ENCODE measurements around the gene RPS27. TPM values are rescaled to one million over a fixed set of nuclear protein-coding genes. Genes with fewer than 3 reads are reported as not detected.

The RPS27 gene
- total and polyA plus RNA-seq, 2 of the 13 experiments (the other 11 are each of a cell fraction or from before 2014, with no cell fraction given) = 3,737 to 9,964 TPM

DNA sequence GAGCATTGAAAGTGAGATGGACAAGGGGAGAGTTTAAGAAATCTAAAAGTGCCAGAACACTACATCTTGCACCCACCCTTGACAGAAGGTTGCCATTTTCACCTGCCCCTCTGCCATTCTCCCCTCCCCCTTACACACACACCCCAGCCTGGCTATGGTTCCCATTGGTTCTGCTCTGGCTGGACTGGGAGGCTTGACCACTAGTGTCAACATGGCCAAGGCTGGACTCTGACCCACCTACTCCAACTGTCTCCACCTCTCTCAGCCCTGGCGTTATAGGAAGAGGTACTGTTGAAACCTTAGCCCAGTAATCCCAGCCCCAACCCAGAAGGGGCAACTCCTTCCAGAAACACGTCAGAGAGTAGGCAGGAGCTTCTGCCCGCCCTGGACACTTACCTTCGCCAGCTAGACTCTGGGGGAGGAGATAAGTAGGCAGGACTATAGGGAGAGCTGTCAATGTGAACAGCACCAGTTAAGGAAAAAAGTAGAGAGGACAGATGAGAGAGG lies 36.6 kb upstream of the RPS27 start (continued):
- TF ChIP-seq, protein P1, sequence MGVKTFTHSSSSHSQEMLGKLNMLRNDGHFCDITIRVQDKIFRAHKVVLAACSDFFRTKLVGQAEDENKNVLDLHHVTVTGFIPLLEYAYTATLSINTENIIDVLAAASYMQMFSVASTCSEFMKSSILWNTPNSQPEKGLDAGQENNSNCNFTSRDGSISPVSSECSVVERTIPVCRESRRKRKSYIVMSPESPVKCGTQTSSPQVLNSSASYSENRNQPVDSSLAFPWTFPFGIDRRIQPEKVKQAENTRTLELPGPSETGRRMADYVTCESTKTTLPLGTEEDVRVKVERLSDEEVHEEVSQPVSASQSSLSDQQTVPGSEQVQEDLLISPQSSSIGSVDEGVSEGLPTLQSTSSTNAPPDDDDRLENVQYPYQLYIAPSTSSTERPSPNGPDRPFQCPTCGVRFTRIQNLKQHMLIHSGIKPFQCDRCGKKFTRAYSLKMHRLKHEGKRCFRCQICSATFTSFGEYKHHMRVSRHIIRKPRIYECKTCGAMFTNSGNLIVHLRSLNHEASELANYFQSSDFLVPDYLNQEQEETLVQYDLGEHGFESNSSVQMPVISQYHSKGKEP (CRISPR knock-in tag; IDR thresholded peaks at IDR 0.05) = no peak
- TF ChIP-seq NCOR1 (IDR thresholded peaks at IDR 0.05; ENCODE audit: borderline replicate concordance, low read length) (peak; percentile 61; the same call in 1 of the 2 replicates), KAT2B (IDR thresholded peaks at IDR 0.05; ENCODE audit: borderline replicate concordance, low read depth, low read length) (no peak), FOXO1 (CRISPR knock-in tag; IDR thresholded peaks at IDR 0.05) (peak; percentile 64), HOXA3 (CRISPR knock-in tag; IDR thresholded peaks at IDR 0.05) (peak; percentile 38; the same call in 1 of the 2 replicates), REXO4 (CRISPR knock-in tag; IDR thresholded peaks at IDR 0.05; ENCODE audit: borderline replicate concordance) (no peak), FOSL2 (CRISPR knock-in tag; IDR thresholded peaks at IDR 0.05) (peak; percentile 43), ZNF33A (CRISPR knock-in tag; IDR thresholded peaks at IDR 0.05; ENCODE audit: borderline replicate concordance) (no peak), ZNF446 (CRISPR knock-in tag; IDR thresholded peaks at IDR 0.05) (no peak), TEAD3 (CRISPR knock-in tag; optimal IDR thresholded peaks at IDR 0.05; ENCODE audit: borderline replicate concordance) (peak; percentile 74), ZNF275 (CRISPR knock-in tag; IDR thresholded peaks at IDR 0.05; ENCODE audit: borderline replicate concordance) (no peak), ZNF598 (CRISPR knock-in tag; IDR thresholded peaks at IDR 0.05; ENCODE audit: borderline replicate concordance) (no peak), SOX5 (CRISPR knock-in tag; IDR thresholded peaks at IDR 0.05; ENCODE audit: borderline replicate concordance) (peak; percentile 54), SKI (IDR thresholded peaks at IDR 0.05; ENCODE audit: partially characterized antibody) (peak; percentile 38), SMARCC2 (IDR thresholded peaks at IDR 0.05) (no peak), GABPB1 (CRISPR knock-in tag; IDR thresholded peaks at IDR 0.05) (0 out of 2 replicates have a peak, but pooled peaks have one; percentile 19), ZNF264 (CRISPR knock-in tag; IDR thresholded peaks at IDR 0.05) (no peak), ZNF782 (CRISPR knock-in tag; IDR thresholded peaks at IDR 0.05; ENCODE audit: borderline replicate concordance) (no peak)
- TF ChIP-seq, protein P2, sequence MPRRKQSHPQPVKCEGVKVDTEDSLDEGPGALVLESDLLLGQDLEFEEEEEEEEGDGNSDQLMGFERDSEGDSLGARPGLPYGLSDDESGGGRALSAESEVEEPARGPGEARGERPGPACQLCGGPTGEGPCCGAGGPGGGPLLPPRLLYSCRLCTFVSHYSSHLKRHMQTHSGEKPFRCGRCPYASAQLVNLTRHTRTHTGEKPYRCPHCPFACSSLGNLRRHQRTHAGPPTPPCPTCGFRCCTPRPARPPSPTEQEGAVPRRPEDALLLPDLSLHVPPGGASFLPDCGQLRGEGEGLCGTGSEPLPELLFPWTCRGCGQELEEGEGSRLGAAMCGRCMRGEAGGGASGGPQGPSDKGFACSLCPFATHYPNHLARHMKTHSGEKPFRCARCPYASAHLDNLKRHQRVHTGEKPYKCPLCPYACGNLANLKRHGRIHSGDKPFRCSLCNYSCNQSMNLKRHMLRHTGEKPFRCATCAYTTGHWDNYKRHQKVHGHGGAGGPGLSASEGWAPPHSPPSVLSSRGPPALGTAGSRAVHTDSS (CRISPR knock-in tag; conservative IDR thresholded peaks at IDR 0.05) = no peak
- TF ChIP-seq, protein P3, sequence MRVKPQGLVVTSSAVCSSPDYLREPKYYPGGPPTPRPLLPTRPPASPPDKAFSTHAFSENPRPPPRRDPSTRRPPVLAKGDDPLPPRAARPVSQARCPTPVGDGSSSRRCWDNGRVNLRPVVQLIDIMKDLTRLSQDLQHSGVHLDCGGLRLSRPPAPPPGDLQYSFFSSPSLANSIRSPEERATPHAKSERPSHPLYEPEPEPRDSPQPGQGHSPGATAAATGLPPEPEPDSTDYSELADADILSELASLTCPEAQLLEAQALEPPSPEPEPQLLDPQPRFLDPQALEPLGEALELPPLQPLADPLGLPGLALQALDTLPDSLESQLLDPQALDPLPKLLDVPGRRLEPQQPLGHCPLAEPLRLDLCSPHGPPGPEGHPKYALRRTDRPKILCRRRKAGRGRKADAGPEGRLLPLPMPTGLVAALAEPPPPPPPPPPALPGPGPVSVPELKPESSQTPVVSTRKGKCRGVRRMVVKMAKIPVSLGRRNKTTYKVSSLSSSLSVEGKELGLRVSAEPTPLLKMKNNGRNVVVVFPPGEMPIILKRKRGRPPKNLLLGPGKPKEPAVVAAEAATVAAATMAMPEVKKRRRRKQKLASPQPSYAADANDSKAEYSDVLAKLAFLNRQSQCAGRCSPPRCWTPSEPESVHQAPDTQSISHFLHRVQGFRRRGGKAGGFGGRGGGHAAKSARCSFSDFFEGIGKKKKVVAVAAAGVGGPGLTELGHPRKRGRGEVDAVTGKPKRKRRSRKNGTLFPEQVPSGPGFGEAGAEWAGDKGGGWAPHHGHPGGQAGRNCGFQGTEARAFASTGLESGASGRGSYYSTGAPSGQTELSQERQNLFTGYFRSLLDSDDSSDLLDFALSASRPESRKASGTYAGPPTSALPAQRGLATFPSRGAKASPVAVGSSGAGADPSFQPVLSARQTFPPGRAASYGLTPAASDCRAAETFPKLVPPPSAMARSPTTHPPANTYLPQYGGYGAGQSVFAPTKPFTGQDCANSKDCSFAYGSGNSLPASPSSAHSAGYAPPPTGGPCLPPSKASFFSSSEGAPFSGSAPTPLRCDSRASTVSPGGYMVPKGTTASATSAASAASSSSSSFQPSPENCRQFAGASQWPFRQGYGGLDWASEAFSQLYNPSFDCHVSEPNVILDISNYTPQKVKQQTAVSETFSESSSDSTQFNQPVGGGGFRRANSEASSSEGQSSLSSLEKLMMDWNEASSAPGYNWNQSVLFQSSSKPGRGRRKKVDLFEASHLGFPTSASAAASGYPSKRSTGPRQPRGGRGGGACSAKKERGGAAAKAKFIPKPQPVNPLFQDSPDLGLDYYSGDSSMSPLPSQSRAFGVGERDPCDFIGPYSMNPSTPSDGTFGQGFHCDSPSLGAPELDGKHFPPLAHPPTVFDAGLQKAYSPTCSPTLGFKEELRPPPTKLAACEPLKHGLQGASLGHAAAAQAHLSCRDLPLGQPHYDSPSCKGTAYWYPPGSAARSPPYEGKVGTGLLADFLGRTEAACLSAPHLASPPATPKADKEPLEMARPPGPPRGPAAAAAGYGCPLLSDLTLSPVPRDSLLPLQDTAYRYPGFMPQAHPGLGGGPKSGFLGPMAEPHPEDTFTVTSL (CRISPR knock-in tag; IDR thresholded peaks at IDR 0.05; ENCODE audit: borderline replicate concordance) = 0 out of 2 replicates have a peak, but pooled peaks have one; percentile 24
- TF ChIP-seq, protein P4, sequence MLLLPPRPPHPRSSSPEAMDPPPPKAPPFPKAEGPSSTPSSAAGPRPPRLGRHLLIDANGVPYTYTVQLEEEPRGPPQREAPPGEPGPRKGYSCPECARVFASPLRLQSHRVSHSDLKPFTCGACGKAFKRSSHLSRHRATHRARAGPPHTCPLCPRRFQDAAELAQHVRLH (CRISPR knock-in tag; IDR thresholded peaks at IDR 0.05; ENCODE audit: borderline replicate concordance, low read depth) = peak; percentile 45; the same call in 1 of the 2 replicates
